ENCODE measurements around the gene FAM162B. TPM values are rescaled to one million over a fixed set of nuclear protein-coding genes. Genes with fewer than 3 reads are reported as not detected.
A peak's percentile ranks its signal among the peaks of the same experiment; 100 is the strongest.

Gene FAM162B
- polyA plus RNA-seq, 2 of the 4 experiments (the other 2 are of a cell fraction) = 0.14 TPM; not detected in 1

- H3K4me2 ChIP-seq = no peak overlapping the region
- 35% methylated on average over 5 of the region's 5 CpGs for WGBS (ENCODE audit: missing lambda C conversion rate)
- no peak overlapping the region for H3K4me3 ChIP-seq
- no peaks in the 10 kb centered on the region for H3K9me3 ChIP-seq
- FAIRE-seq (no peak), DNase-seq (ENCODE audit: low read depth in 1 of 2, low spot score in 1 of 2) (no peak), ATAC-seq (no peak)
- CTCF ChIA-PET = no interaction called here
- no peaks in the 10 kb centered on the region for H3K4me1 ChIP-seq
- TF ChIP-seq MAZ (IDR thresholded peaks at IDR 0.05; ENCODE audit: borderline replicate concordance, low read depth, low read length) (no peak), FOXS1 (CRISPR knock-in tag; IDR thresholded peaks at IDR 0.05) (no peak), HES2 (IDR thresholded peaks at IDR 0.05) (no peak), ESRRA (IDR thresholded peaks at IDR 0.05; ENCODE audit: borderline replicate concordance, low read length) (no peak), EHMT2 (IDR thresholded peaks at IDR 0.05; ENCODE audit: low read depth) (no peak), JUNB (IDR thresholded peaks at IDR 0.05) (no peak), HMGXB4 (CRISPR knock-in tag; IDR thresholded peaks at IDR 0.05; ENCODE audit: borderline replicate concordance) (no peak), POLR2A (IDR thresholded peaks at IDR 0.05; ENCODE audit: low read length) (no peak), NR3C1 (IDR thresholded peaks at IDR 0.05) (no peak), TFCP2L1 (CRISPR knock-in tag; IDR thresholded peaks at IDR 0.05) (no peak), TP53 (CRISPR knock-in tag; IDR thresholded peaks at IDR 0.05) (no peak), HOXB5 (CRISPR knock-in tag; IDR thresholded peaks at IDR 0.05) (no peak), FOSL2 (IDR thresholded peaks at IDR 0.05) (no peak), FOSL2 (CRISPR knock-in tag; IDR thresholded peaks at IDR 0.05) (no peak), MYC (IDR thresholded peaks at IDR 0.05; ENCODE audit: borderline replicate concordance, low read length) (no peak), MAX (IDR thresholded peaks at IDR 0.05) (no peak), CBX8 (IDR thresholded peaks at IDR 0.05) (no peak), PHF8 (IDR thresholded peaks at IDR 0.05; ENCODE audit: borderline replicate concordance, low read depth) (no peak), BCL3 (IDR thresholded peaks at IDR 0.05) (no peak), RFX5 (IDR thresholded peaks at IDR 0.05) (no peak)
- H3K27ac ChIP-seq = no peak overlapping the region
- POLR2A ChIA-PET = no interaction called here
These were observed 18.3 kb upstream of the FAM162B start for GRCh38 chr6:116783852-116784251.

- H3K27ac ChIP-seq = no peak overlapping the region
- H3K4me2 ChIP-seq = peak overlapping the region; percentile 63
- ChIA-PET CTCF (interaction anchor here (0.7 to 3.1 kb wide), 7 partner anchors 9 to 72 kb away, joined by 3 to 12 read pairs (median 4); no protein-coding TSS in a partner anchor), POLR2A (no interaction called here)
- ATAC-seq (peak in 1 of 2 experiments; percentile 73; a peak in 4 of 6 replicates), FAIRE-seq (no peak), DNase-seq (ENCODE audit: low read depth in 1 of 2, low spot score in 1 of 2) (peak; percentile 6 to 37)
- TF ChIP-seq POLR2A (IDR thresholded peaks at IDR 0.05; ENCODE audit: low read length) (no peak), SMC3 (IDR thresholded peaks at IDR 0.05) (peak; percentile 59), CTCF (IDR thresholded peaks at IDR 0.05) (peak; percentile 57), RFX5 (IDR thresholded peaks at IDR 0.05) (no peak), RNF2 (IDR thresholded peaks at IDR 0.05; ENCODE audit: borderline replicate concordance, low read depth) (no peak), RAD21 (conservative IDR thresholded peaks at IDR 0.05 in 1 of 2, IDR thresholded peaks at IDR 0.05 in 1 of 2) (peak; percentile 31 to 48; a peak in 3 of 5 replicates)
- H3K4me1 ChIP-seq = no peaks in the 10 kb centered on the region
- WGBS (ENCODE audit: missing lambda C conversion rate) = 13% methylated on average over 13 of the region's 13 CpGs
- H3K4me3 ChIP-seq = no peak overlapping the region
- H3K9me3 ChIP-seq = no peaks in the 10 kb centered on the region
These were observed 14.2 kb upstream of the FAM162B start for GRCh38 chr6:116779573-116780164.

Measured in A549 (cell line).